ENCODE data around the gene AP2S1.

The AP2S1 gene

DNA sequence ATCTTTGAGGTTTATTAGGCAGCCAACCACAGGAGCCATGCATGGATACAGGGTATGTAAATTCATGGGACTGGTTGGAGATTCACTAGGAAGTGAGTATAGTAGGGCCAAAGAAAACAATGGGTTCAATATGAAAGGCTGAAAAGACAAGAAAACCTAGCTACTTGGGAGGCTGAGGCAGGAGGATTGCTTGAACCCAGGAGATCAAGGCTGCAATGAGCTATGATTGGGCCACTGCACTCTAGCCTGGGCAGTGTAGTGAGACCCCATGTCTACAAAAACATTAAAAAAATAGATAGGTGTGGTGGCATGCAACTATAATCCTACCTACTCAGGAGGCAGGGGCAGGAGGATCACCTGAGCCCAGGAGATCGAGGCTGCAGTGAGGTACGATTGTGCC lies 51.9 kb downstream of the AP2S1 start:
- no peak overlapping the region for H3K9ac ChIP-seq
- no peak overlapping the region for H3K4me3 ChIP-seq (IDR thresholded peaks at IDR 0.05; ENCODE audit: insufficient read depth, low read depth, low read length)
- no peaks in the 10 kb centered on the region for H3K4me1 ChIP-seq (ENCODE audit: low read depth, poor library complexity, severe bottlenecking)
- no peaks in the 10 kb centered on the region for H3K79me2 ChIP-seq (ENCODE audit: insufficient read depth, low read depth)
- H2AFZ ChIP-seq (ENCODE audit: low read depth): no peak overlapping the region
- TF ChIP-seq, protein P1, sequence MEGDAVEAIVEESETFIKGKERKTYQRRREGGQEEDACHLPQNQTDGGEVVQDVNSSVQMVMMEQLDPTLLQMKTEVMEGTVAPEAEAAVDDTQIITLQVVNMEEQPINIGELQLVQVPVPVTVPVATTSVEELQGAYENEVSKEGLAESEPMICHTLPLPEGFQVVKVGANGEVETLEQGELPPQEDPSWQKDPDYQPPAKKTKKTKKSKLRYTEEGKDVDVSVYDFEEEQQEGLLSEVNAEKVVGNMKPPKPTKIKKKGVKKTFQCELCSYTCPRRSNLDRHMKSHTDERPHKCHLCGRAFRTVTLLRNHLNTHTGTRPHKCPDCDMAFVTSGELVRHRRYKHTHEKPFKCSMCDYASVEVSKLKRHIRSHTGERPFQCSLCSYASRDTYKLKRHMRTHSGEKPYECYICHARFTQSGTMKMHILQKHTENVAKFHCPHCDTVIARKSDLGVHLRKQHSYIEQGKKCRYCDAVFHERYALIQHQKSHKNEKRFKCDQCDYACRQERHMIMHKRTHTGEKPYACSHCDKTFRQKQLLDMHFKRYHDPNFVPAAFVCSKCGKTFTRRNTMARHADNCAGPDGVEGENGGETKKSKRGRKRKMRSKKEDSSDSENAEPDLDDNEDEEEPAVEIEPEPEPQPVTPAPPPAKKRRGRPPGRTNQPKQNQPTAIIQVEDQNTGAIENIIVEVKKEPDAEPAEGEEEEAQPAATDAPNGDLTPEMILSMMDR (conservative IDR thresholded peaks at IDR 0.05; ENCODE audit: low read depth, low read length): no peak
- H3K4me2 ChIP-seq: no peak overlapping the region
- H4K20me1 ChIP-seq (ENCODE audit: insufficient read depth): no peaks in the 10 kb centered on the region
- H3K27ac ChIP-seq: no peak overlapping the region
- no peaks in the 10 kb centered on the region for H3K36me3 ChIP-seq (ENCODE audit: insufficient read depth)
- H3K27me3 ChIP-seq (ENCODE audit: insufficient read depth, low read depth): no peaks in the 10 kb centered on the region

DNA sequence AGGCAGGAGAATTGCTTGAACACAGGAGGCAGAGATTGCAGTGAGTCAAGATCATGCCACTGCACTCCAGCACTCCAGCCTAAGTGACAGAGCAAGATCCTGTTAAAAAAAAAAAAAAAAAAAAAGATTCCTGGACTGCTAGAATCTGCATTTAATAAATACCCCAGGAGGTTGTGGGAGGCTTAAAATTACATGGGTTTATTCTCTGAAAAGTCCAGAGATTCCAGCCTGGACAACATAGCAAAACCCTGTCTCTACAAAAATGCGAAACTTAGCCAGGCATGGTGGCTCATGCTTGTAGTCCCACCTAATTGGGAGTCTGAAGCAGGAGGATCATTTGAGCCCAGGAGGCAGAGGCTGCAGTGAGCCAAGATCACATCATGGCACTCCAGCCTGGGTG lies 52.8 kb downstream of the AP2S1 start:
- no peaks in the 10 kb centered on the region for H3K4me1 ChIP-seq (ENCODE audit: low read depth, poor library complexity, severe bottlenecking)
- TF ChIP-seq, protein P1 (conservative IDR thresholded peaks at IDR 0.05; ENCODE audit: low read depth, low read length): no peak
- no peaks in the 10 kb centered on the region for H3K36me3 ChIP-seq (ENCODE audit: insufficient read depth)
- no peaks in the 10 kb centered on the region for H3K79me2 ChIP-seq (ENCODE audit: insufficient read depth, low read depth)
- no peaks in the 10 kb centered on the region for H3K27me3 ChIP-seq (ENCODE audit: insufficient read depth, low read depth)
- no peaks in the 10 kb centered on the region for H4K20me1 ChIP-seq (ENCODE audit: insufficient read depth)
- no peak overlapping the region for H3K9ac ChIP-seq
- no peak overlapping the region for H3K27ac ChIP-seq
- no peak overlapping the region for H2AFZ ChIP-seq (ENCODE audit: low read depth)
- H3K4me3 ChIP-seq (IDR thresholded peaks at IDR 0.05; ENCODE audit: insufficient read depth, low read depth, low read length): no peak overlapping the region
- no peak overlapping the region for H3K4me2 ChIP-seq

DNA sequence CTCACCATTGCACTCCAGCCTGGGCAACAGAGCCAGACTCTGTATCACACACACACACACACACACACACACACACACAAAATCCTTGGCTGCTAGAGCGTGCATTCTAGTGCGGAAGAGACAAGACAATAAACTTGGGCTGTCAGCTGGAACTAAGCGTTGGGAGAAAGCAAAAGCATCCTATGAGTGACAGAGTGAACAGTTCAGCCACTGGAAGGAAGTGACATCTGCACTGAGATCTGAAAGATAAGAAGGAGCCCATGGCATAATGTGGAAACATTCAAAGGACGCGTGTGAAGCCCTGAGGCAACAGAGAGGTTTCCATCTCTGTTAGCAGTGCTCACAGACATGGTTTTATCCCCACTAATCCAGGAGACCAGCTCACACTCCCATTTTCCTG lies 58.7 kb downstream of the AP2S1 start:
- Histone ChIP-seq H3K4me2 (no peak overlapping the region), H3K27ac (no peak overlapping the region), H3K79me2 (ENCODE audit: insufficient read depth, low read depth) (peaks cover 15% of the 10 kb centered on the region), H4K20me1 (ENCODE audit: insufficient read depth) (no peaks in the 10 kb centered on the region; the same call in 1 of the 2 replicates), H3K27me3 (ENCODE audit: insufficient read depth, low read depth) (no peaks in the 10 kb centered on the region), H3K36me3 (ENCODE audit: insufficient read depth) (no peaks in the 10 kb centered on the region), H3K4me3 (IDR thresholded peaks at IDR 0.05; ENCODE audit: insufficient read depth, low read depth, low read length) (no peak overlapping the region), H3K9ac (no peak overlapping the region), H3K4me1 (ENCODE audit: low read depth, poor library complexity, severe bottlenecking) (peaks cover 7% of the 10 kb centered on the region), H2AFZ (ENCODE audit: low read depth) (no peak overlapping the region)
- TF ChIP-seq, protein P1 (conservative IDR thresholded peaks at IDR 0.05; ENCODE audit: low read depth, low read length): no peak

DNA sequence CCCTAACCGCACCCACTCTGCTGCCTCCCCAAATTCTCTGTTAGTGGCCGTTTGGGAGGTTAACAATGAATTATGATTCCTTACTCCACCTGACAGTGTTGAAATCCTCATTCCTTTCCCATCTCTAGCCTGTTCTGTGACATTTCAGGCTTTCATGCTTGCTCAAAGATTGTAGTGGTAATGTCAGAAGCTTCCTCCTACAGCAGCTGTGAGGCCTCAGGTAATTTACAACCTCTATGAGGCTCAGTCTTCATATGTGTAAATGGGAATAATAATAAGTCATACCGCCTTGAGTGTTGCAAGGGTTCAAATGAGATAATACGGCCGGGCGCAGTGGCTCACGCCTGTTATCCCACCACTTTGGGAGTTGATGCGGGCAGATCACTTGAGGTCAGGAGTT lies 61.3 kb downstream of the AP2S1 start:
- Histone ChIP-seq H3K27me3 (ENCODE audit: insufficient read depth, low read depth) (no peaks in the 10 kb centered on the region), H3K4me3 (IDR thresholded peaks at IDR 0.05; ENCODE audit: insufficient read depth, low read depth, low read length) (no peak overlapping the region), H3K27ac (no peak overlapping the region), H3K36me3 (ENCODE audit: insufficient read depth) (no peaks in the 10 kb centered on the region), H3K4me2 (no peak overlapping the region; the same call in 1 of the 2 replicates), H3K4me1 (ENCODE audit: low read depth, poor library complexity, severe bottlenecking) (peaks cover 13% of the 10 kb centered on the region), H3K79me2 (ENCODE audit: insufficient read depth, low read depth) (peaks cover 41% of the 10 kb centered on the region), H3K9ac (no peak overlapping the region), H2AFZ (ENCODE audit: low read depth) (no peak overlapping the region), H4K20me1 (ENCODE audit: insufficient read depth) (peaks cover 17% of the 10 kb centered on the region)
- TF ChIP-seq, protein P1 (conservative IDR thresholded peaks at IDR 0.05; ENCODE audit: low read depth, low read length): no peak
